LNCAP (cell line): Measurements from ENCODE around the gene NEDD4L.

ENCODE experiments used
- CTCF ChIP-seq: fragments of 450-650 bp; IDR thresholded peaks from 2 replicates; pipeline ENCODE4 v1.5.1; 2017; ENCODE audit warnings: mild to moderate bottlenecking

The NEDD4L gene

GRCh38 chr18:58390399-58390798 is 346.4 kb downstream of the NEDD4L start:
- no peak for TF ChIP-seq CTCF

- TF ChIP-seq CTCF, result no peak
These were observed 347.3 kb downstream of the NEDD4L start for GRCh38 chr18:58391231-58391825.

- TF ChIP-seq CTCF, result no peak
These were observed 347.9 kb downstream of the NEDD4L start for GRCh38 chr18:58391932-58392323.

GRCh38 chr18:58392324-58393000 is 348.4 kb downstream of the NEDD4L start:
- no peak for TF ChIP-seq CTCF

GRCh38 chr18:58393295-58393694 is 349.3 kb downstream of the NEDD4L start:
- TF ChIP-seq CTCF, result no peak

- no peak for TF ChIP-seq CTCF
These were observed 350.0 kb downstream of the NEDD4L start for GRCh38 chr18:58394046-58394445.

- no peak for TF ChIP-seq CTCF
These were observed 350.8 kb downstream of the NEDD4L start for GRCh38 chr18:58394602-58395425.
